GM12878 (cell line): ENCODE data around the gene ZNF394. TPM values are rescaled to one million over a fixed set of nuclear protein-coding genes. Genes with fewer than 3 reads are reported as not detected.

Source experiments
- MLLT1 ChIP-seq: fragments of 450-650 bp; IDR thresholded peaks from 2 replicates; pipeline ENCODE4 v1.6.1; 2016; ENCODE audit warnings: mild to moderate bottlenecking
- TCF12 ChIP-seq: IDR thresholded peaks from 2 replicates; pipeline ENCODE4 v1.6.1; 2011; ENCODE audit warnings: low read depth, mild to moderate bottlenecking, low read length
- USF1 ChIP-seq: IDR thresholded peaks from 2 replicates; pipeline ENCODE4 v1.6.1; 2011; ENCODE audit warnings: borderline replicate concordance, low read depth, mild to moderate bottlenecking, moderate library complexity, mixed read lengths, low read length; ENCODE audit not compliant: insufficient read depth; ENCODE audit errors: extremely low read length
- YBX1 ChIP-seq: fragments of 450-650 bp; IDR thresholded peaks from 2 replicates; pipeline ENCODE4 v1.6.1; 2016; ENCODE audit warnings: antibody characterized with exemption
- YY1 ChIP-seq: IDR thresholded peaks from 2 replicates; pipeline ENCODE4 v1.6.1; 2011; ENCODE audit warnings: low read depth, mild to moderate bottlenecking, low read length
- ZNF592 ChIP-seq: fragments of 450-650 bp; IDR thresholded peaks from 2 replicates; pipeline ENCODE4 v1.6.1; 2017; ENCODE audit warnings: mild to moderate bottlenecking, moderate library complexity
- polyA plus RNA-seq, 11 experiments: library from polyadenylated mRNA; depleted of rRNA in 4 of 11; unstranded in 6 of 11; stranded (reverse) in 5 of 11; fragments of >200 nt; fragmentation: Nextera tagmentation in 4 of 11; fragmentation: Illumina TruSeq in 1 of 11; extraction: Ambion mirVana in 4 of 11; extraction: Trizol in 1 of 11; gene quantifications; 1 replicate in 1 of 11; 2 replicates in 10 of 11; pipeline versions ENCODE4 v1.2.1 to v1.2.3, GENCODE V29; 2011 to 2016; ENCODE audit warnings: inconsistent platforms in 2 of 11, missing spikeins in 2 of 11, low read depth in 1 of 11
- total RNA-seq, 4 experiments: library from RNA; depleted of rRNA in 3 of 4; stranded (reverse); fragments of >200 nt in 3 of 4; fragmentation: Illumina TruSeq in 1 of 4; extraction: Trizol in 1 of 4; gene quantifications; 2 replicates each; pipeline versions ENCODE4 v1.2.1 to v1.2.3, GENCODE V29; 2013 to 2021

Gene ZNF394
- total and polyA plus RNA-seq, 10 of the 15 experiments (the other 5 are each of a cell fraction or from before 2014, with no cell fraction given) = 2.5 to 26.8 (median 22.7) TPM

GRCh38 chr7:99476107-99476506 lies 24.0 kb downstream of the ZNF394 start (continued):
- TF ChIP-seq ZNF592 (no peak), YBX1 (no peak), YY1 (no peak), TCF12 (no peak), MLLT1 (no peak), USF1 (no peak)
